Naive thymus-derived CD4-positive, alpha-beta T cell (primary cell): Measurements from ENCODE around the gene GOLGA6L9. TPM values are rescaled to one million over a fixed set of nuclear protein-coding genes. Genes with fewer than 3 reads are reported as not detected.
"Not testable (repeated sequence)": the region's sequence is repeated elsewhere in the genome, so short reads cannot be mapped to it uniquely, and the experiment has no call there.

Source experiments
- ATAC-seq: fragments of 150-1000 bp; cut with Tn5 transposase; 2 replicates; pipeline ENCODE4 v1.10.0; 2021; ENCODE audit warnings: mild to moderate bottlenecking, moderate library complexity
- CTCF ChIA-PET: fragments of 350-600 bp; sonication (Branson Sonifier 250); formaldehyde crosslinking; loops from one replicate; lab custom pipeline; 2021; ENCODE audit warnings: antibody characterized with exemption; lab: Charles Lee
- POLR2A ChIA-PET: fragments of 350-600 bp; sonication (Branson Sonifier 250); formaldehyde crosslinking; loops from one replicate; lab custom pipeline; 2021; ENCODE audit warnings: antibody characterized with exemption, inconsistent platforms; lab: Charles Lee
- DNase-seq, 9 donors: peaks; one replicate each; pipeline versions ENCODE4 v3.0.0 to v3.0.0-alpha.2; 2020 to 2022; ENCODE audit warnings: mixed read lengths in 1 of 9
- H3K27ac ChIP-seq: one replicate; pipeline ENCODE4 v1.7.0; 2013; ENCODE audit warnings: mild to moderate bottlenecking, low read depth, low read length, moderate library complexity
- H3K27me3 ChIP-seq, 2 donors: one replicate each; pipeline ENCODE4 v1.7.0; 2013; ENCODE audit warnings: low read length in 2 of 2, mild to moderate bottlenecking in 2 of 2, moderate library complexity in 2 of 2; ENCODE audit not compliant: control insufficient read depth in 2 of 2, insufficient read depth in 2 of 2
- H3K36me3 ChIP-seq, 3 experiments: 1 replicate in 2 of 3; 2 replicates in 1 of 3; pipeline ENCODE4 v1.7.0; 2013; ENCODE audit warnings: low read length in 3 of 3, mild to moderate bottlenecking in 3 of 3, moderate library complexity in 1 of 3; ENCODE audit not compliant: insufficient read depth in 3 of 3, control insufficient read depth in 2 of 3
- H3K4me1 ChIP-seq, 2 donors: one replicate each; pipeline ENCODE4 v1.7.0; 2013; ENCODE audit warnings: low read length in 2 of 2, mild to moderate bottlenecking in 2 of 2, moderate library complexity in 1 of 2; ENCODE audit not compliant: control insufficient read depth in 2 of 2, insufficient read depth in 2 of 2
- H3K4me3 ChIP-seq: 2 replicates; pipeline ENCODE4 v1.7.0; 2013; ENCODE audit warnings: mild to moderate bottlenecking, low read length
- H3K9me3 ChIP-seq, 3 experiments: 1 replicate in 2 of 3; 2 replicates in 1 of 3; pipeline ENCODE4 v1.7.0; 2013; ENCODE audit warnings: low read length in 3 of 3; ENCODE audit not compliant: control insufficient read depth in 2 of 3
- H3K27ac Mint-ChIP-seq, 9 donors: one replicate each; pipeline ENCODE4 v1.8.0; 2020 to 2022; ENCODE audit warnings: mixed read lengths in 9 of 9, mild to moderate bottlenecking in 8 of 9, moderate library complexity in 5 of 9, inconsistent platforms in 2 of 9
- H3K27me3 Mint-ChIP-seq, 5 donors: one replicate each; pipeline ENCODE4 v1.8.0; 2021 to 2022; ENCODE audit warnings: mixed read lengths in 5 of 5, mild to moderate bottlenecking in 1 of 5
- H3K36me3 Mint-ChIP-seq, 5 donors: one replicate each; pipeline ENCODE4 v1.8.0; 2020 to 2022; ENCODE audit warnings: mixed read lengths in 5 of 5, mild to moderate bottlenecking in 3 of 5, inconsistent platforms in 1 of 5
- H3K4me1 Mint-ChIP-seq, 7 donors: one replicate each; pipeline ENCODE4 v1.8.0; 2020 to 2022; ENCODE audit warnings: mixed read lengths in 7 of 7, mild to moderate bottlenecking in 3 of 7, inconsistent platforms in 1 of 7
- H3K4me3 Mint-ChIP-seq, 10 donors: one replicate each; pipeline ENCODE4 v1.8.0; 2020 to 2022; ENCODE audit warnings: mild to moderate bottlenecking in 10 of 10, mixed read lengths in 10 of 10, moderate library complexity in 6 of 10, inconsistent platforms in 2 of 10
- H3K9me3 Mint-ChIP-seq, 11 donors: one replicate each; pipeline ENCODE4 v1.8.0; 2020 to 2022; ENCODE audit warnings: mixed read lengths in 11 of 11, mild to moderate bottlenecking in 4 of 11, inconsistent platforms in 1 of 11, moderate library complexity in 1 of 11
- intact Hi-C, 2 donors: fragments of 100-400 bp; cut with micrococcal nuclease; formaldehyde crosslinking; loops; one replicate each; pipeline ENCODE4 v1.15.1; 2023
- polyA plus RNA-seq, 2 donors: library from polyadenylated mRNA; unstranded; fragments of 300-500 nt; fragmentation: Illumina TruSeq; gene quantifications; one replicate each; pipeline ENCODE4 v1.2.3, GENCODE V29; 2021
- total RNA-seq, 6 experiments: library from RNA in 5 of 6; stranded (reverse) in 5 of 6; gene quantifications; 1 replicate in 5 of 6; 2 replicates in 1 of 6; pipeline ENCODE4 v1.2.3 and lab custom pipeline; 2021 to 2026

The GOLGA6L9 gene
- total and polyA plus RNA-seq, 7 experiments from 2014 or later, result 0.34 to 4.8 (median 2.7) TPM

DNA sequence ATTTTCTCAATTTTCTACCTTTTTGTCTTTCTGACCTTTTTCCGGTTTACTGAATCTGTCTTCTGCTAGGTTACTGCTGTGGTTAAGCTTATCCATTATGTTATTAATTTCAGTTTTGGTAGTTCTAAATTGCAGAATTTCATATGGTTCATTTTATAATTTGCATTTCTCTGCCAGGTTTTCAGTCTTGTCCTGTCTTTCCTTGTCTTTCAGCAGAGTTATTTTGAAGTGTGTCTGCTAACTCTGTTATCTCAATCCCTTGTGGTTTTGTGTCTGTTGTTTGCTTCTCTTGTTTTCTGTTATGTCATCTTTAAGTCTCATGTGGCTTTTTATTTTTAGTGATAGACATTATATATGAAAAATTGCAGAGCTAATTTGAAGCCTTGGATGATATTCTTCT lies 18.0 kb upstream of the GOLGA6L9 start:
- H3K36me3 Mint-ChIP-seq, result peaks cover 0 to 32% (median 7%) of the 10 kb centered on the region in 5 donors
- H3K27me3 Mint-ChIP-seq, CTCF ChIA-PET, POLR2A ChIA-PET, H3K36me3 ChIP-seq, H3K4me1 ChIP-seq, H3K27me3 ChIP-seq, H3K4me3 ChIP-seq, H3K27ac ChIP-seq, ATAC-seq, DNase-seq, H3K4me1 Mint-ChIP-seq, H3K4me3 Mint-ChIP-seq, H3K9me3 ChIP-seq, intact Hi-C loops, H3K27ac Mint-ChIP-seq, H3K9me3 Mint-ChIP-seq: not testable (repeated sequence)

DNA sequence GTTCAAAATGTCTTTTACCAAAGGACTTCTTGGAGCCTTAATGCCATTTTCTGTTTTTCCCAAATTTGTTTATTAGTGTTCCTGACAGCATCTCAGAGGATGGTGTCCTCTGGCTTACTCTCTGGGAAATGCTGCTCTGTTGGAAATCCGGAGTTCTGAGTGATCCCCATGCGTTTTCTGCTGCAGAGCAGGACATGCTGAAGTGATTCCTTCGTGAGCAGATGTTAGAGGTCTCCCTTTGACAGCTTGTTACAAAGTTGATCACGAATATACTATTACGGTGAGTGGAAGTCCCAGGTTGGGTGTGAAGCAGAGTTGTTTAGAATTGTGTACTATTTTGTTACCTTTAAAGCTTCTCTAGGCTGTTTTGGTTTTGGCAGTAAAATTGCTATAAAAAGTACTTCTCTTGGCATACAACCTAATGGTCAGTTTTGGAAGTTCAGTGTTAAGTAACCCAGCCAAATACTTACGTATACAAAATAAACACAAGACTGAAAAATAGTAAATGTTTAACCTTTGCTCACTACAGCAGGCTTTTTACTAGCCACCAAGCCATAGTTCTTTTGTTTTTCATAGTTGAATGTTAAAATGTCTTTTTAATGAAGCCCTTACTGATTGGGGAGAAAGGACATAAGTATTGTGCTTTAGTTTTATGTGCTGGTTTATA lies 15.0 kb upstream of the GOLGA6L9 start:
- H3K4me3 Mint-ChIP-seq, H3K36me3 ChIP-seq, CTCF ChIA-PET, ATAC-seq, H3K27me3 ChIP-seq, H3K9me3 Mint-ChIP-seq, H3K4me3 ChIP-seq, H3K27ac Mint-ChIP-seq, DNase-seq, H3K27ac ChIP-seq, H3K4me1 ChIP-seq, H3K4me1 Mint-ChIP-seq, H3K27me3 Mint-ChIP-seq, POLR2A ChIA-PET, intact Hi-C loops, H3K9me3 ChIP-seq: not testable (repeated sequence)
- peaks cover 0 to 23% (median 7%) of the 10 kb centered on the region in 5 donors for H3K36me3 Mint-ChIP-seq

DNA sequence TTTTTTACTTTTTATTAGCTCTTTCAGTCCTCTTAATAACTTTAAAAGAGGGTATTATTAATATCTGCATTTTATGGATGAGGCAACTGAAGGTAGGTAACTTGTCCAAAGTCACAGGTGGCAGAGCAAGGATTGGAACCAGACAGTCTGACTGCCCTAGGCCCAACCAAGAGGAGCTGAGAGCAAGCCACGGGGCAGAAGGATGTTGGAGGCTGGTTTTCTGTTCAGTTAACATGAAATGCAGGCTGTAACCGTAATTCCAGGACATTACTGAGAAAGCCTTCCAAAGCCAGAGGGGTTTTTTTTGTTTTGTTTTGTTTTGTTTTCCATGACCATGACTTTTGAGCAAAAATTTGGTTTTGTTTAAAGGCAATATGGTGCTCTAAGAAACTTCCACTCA lies 9.1 kb upstream of the GOLGA6L9 start:
- H3K4me3 Mint-ChIP-seq, H3K4me1 ChIP-seq, CTCF ChIA-PET, H3K9me3 Mint-ChIP-seq, H3K4me1 Mint-ChIP-seq, H3K27ac ChIP-seq, H3K36me3 ChIP-seq, DNase-seq, POLR2A ChIA-PET, H3K4me3 ChIP-seq, ATAC-seq, H3K27me3 Mint-ChIP-seq, H3K9me3 ChIP-seq, H3K27me3 ChIP-seq, intact Hi-C loops: not testable (repeated sequence)
- H3K36me3 Mint-ChIP-seq, result peaks cover 0 to 18% (median 7%) of the 10 kb centered on the region in 5 donors
- H3K27ac Mint-ChIP-seq, result peak overlapping the region in 3 of 9 donors; percentile 13 to 74 (median 38)

DNA sequence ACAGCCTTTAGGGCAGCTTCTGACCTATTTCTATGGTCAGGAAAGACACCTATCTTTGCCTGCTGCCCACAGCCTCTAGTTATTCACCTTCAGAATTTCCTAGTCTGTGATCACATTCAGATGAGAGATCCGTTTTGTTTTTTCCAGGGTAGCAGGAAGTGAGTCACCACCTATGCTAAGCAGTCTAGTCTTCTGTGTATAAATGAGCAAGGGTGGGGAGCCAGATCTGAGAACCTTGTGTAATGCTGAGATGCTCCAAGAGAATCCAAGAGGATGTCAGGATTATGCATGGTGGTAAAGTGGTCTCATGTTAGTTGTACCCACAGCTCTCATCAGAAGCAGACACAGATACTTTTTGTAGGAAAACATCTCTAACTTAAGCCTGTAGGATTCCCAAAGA lies 8.7 kb upstream of the GOLGA6L9 start:
- peaks cover 0 to 15% (median 6%) of the 10 kb centered on the region in 5 donors for H3K36me3 Mint-ChIP-seq
- H3K4me3 Mint-ChIP-seq, ATAC-seq, H3K4me1 ChIP-seq, H3K9me3 Mint-ChIP-seq, H3K4me1 Mint-ChIP-seq, intact Hi-C loops, H3K4me3 ChIP-seq, H3K36me3 ChIP-seq, H3K27me3 ChIP-seq, CTCF ChIA-PET, H3K27me3 Mint-ChIP-seq, DNase-seq, H3K27ac Mint-ChIP-seq, H3K27ac ChIP-seq, H3K9me3 ChIP-seq, POLR2A ChIA-PET: not testable (repeated sequence)

DNA sequence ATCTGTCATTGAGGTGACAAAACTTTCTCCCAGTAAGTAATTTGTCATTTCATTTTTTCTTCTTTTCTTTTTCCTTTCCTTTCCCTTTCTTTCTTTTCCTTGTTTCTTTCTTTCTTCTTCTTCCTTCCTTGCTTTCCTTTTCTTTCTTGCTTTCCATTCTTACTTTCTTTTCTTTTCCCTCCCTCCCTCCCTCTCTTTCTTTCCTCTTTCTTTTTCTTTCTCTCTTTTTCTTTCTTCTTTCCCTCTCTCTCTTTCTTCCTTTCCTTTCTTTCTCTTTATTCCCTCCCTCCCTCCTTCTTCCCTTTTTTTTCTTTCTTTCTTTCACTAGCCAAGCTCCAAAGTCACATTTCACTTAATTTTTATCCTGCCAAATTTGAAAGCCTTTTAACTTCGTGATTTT lies 2.5 kb upstream of the GOLGA6L9 start:
- H3K4me3 Mint-ChIP-seq, result not testable (repeated sequence)

DNA sequence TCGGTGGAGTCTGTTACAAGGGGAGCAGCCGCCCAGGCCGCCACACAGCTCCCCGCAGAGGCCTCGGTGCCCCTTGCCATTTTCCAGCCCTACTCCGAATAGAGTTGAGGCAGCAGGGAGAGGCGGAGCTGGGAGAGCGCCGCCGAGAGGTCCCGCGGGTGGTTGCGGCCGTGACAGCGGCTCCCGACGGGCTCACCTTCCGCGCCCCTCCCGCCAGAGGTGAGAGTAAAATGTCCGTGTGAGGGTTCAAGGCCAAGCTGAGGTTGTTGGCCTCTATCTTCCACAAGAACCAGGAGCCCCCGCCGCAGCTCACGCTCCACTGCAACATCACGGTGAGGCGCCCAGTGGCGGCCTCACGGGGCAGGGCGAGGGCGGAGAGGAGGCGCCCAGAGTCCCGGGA lies 15.8 kb downstream of the GOLGA6L9 start:
- H3K9me3 Mint-ChIP-seq, H3K9me3 ChIP-seq, H3K36me3 ChIP-seq, H3K27me3 Mint-ChIP-seq, CTCF ChIA-PET, H3K27ac ChIP-seq, H3K27ac Mint-ChIP-seq, H3K4me1 ChIP-seq, H3K36me3 Mint-ChIP-seq, intact Hi-C loops, ATAC-seq, H3K4me3 ChIP-seq, POLR2A ChIA-PET, H3K27me3 ChIP-seq, H3K4me1 Mint-ChIP-seq: not testable (repeated sequence)
- peak; percentile 13 to 59 (median 34) for DNase-seq
- peak overlapping the region in 5 of 10 donors; percentile 36 to 71 (median 55) for H3K4me3 Mint-ChIP-seq

More for the DNA sequence above, 2.5 kb upstream of the GOLGA6L9 start:
- H3K4me3 ChIP-seq, H3K27ac Mint-ChIP-seq, H3K4me1 Mint-ChIP-seq, H3K36me3 ChIP-seq, DNase-seq, ATAC-seq, H3K27me3 ChIP-seq, POLR2A ChIA-PET, H3K4me1 ChIP-seq, H3K27ac ChIP-seq, CTCF ChIA-PET, H3K9me3 ChIP-seq, H3K27me3 Mint-ChIP-seq, H3K9me3 Mint-ChIP-seq, H3K36me3 Mint-ChIP-seq, intact Hi-C loops: not testable (repeated sequence)

DNA sequence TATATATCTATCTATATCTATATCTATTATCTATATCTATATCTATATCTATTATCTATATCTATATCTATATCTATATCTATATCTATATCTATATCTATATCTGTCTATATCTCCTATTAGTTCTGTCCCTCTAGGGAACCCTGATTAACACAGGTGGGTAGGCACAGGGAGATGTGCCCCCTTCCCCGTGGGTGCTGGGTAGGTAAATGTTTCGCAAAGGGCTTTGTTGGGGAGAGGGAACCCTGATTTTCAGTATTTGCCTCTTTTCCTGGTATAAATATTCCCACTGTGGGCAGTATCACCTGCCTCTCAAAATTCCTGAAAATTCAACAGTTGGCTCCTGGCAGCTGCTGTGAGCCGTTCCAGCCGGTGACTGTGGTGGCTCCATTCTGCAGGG lies 27.7 kb downstream of the GOLGA6L9 start:
- ATAC-seq, H3K27ac ChIP-seq, H3K9me3 Mint-ChIP-seq, H3K9me3 ChIP-seq, H3K4me1 Mint-ChIP-seq, CTCF ChIA-PET, H3K27ac Mint-ChIP-seq, H3K4me3 Mint-ChIP-seq, H3K36me3 ChIP-seq, H3K4me3 ChIP-seq, H3K36me3 Mint-ChIP-seq, H3K4me1 ChIP-seq, DNase-seq, H3K27me3 Mint-ChIP-seq, intact Hi-C loops, POLR2A ChIA-PET, H3K27me3 ChIP-seq: not testable (repeated sequence)
